ENCODE measurements around the gene PRPH. TPM values are rescaled to one million over a fixed set of nuclear protein-coding genes. Genes with fewer than 3 reads are reported as not detected.
A peak's percentile ranks its signal among the peaks of the same experiment; 100 is the strongest.
"Not testable (repeated sequence)": the region's sequence is repeated elsewhere in the genome, so short reads cannot be mapped to it uniquely, and the experiment has no call there.

PRPH gene
- total RNA-seq, 1 donor from 2014 or later: not detected

GRCh38 chr12:49282302-49282701, 12.6 kb upstream of the PRPH start:
- TF ChIP-seq CTCF (IDR thresholded peaks at IDR 0.05): no peak
- peaks cover 2% of the 10 kb centered on the region for H3K36me3 Mint-ChIP-seq (ENCODE audit: low read depth)
- peaks cover 10% of the 10 kb centered on the region for H3K27me3 Mint-ChIP-seq (ENCODE audit: low read depth)
- H3K4me3 Mint-ChIP-seq (ENCODE audit: unreplicated experiment): no peak overlapping the region
- peaks cover 3% of the 10 kb centered on the region for H3K9me3 Mint-ChIP-seq (ENCODE audit: low read depth)
- DNase-seq (ENCODE audit: low spot score): no peak
- no peak overlapping the region for H3K27ac Mint-ChIP-seq (ENCODE audit: unreplicated experiment)
- H3K4me1 Mint-ChIP-seq (ENCODE audit: low read depth): peaks cover 12% of the 10 kb centered on the region

GRCh38 chr12:49282740-49283375, 12.1 kb upstream of the PRPH start:
- not testable (repeated sequence) for H3K4me3 Mint-ChIP-seq (ENCODE audit: unreplicated experiment); H3K27ac Mint-ChIP-seq (ENCODE audit: unreplicated experiment); H3K9me3 Mint-ChIP-seq (ENCODE audit: low read depth); DNase-seq (ENCODE audit: low spot score); H3K36me3 Mint-ChIP-seq (ENCODE audit: low read depth)
- H3K27me3 Mint-ChIP-seq (ENCODE audit: low read depth): peaks cover 11% of the 10 kb centered on the region
- peaks cover 11% of the 10 kb centered on the region for H3K4me1 Mint-ChIP-seq (ENCODE audit: low read depth)

GRCh38 chr12:49283541-49284429, 11.2 kb upstream of the PRPH start:
- Mint-ChIP-seq H3K27me3 (ENCODE audit: low read depth) (peaks cover 13% of the 10 kb centered on the region), H3K4me1 (ENCODE audit: low read depth) (peaks cover 13% of the 10 kb centered on the region), H3K27ac (ENCODE audit: unreplicated experiment) (no peak overlapping the region), H3K9me3 (ENCODE audit: low read depth) (peaks cover 3% of the 10 kb centered on the region), H3K36me3 (ENCODE audit: low read depth) (peaks cover 2% of the 10 kb centered on the region), H3K4me3 (ENCODE audit: unreplicated experiment) (no peak overlapping the region)
- peak; percentile 33 for TF ChIP-seq CTCF (IDR thresholded peaks at IDR 0.05)
- DNase-seq (ENCODE audit: low spot score): no peak

- Mint-ChIP-seq H3K27ac (ENCODE audit: unreplicated experiment) (no peak overlapping the region), H3K27me3 (ENCODE audit: low read depth) (peaks cover 13% of the 10 kb centered on the region), H3K9me3 (ENCODE audit: low read depth) (peaks cover 3% of the 10 kb centered on the region), H3K4me1 (ENCODE audit: low read depth) (peaks cover 9% of the 10 kb centered on the region), H3K36me3 (ENCODE audit: low read depth) (peaks cover 2% of the 10 kb centered on the region), H3K4me3 (ENCODE audit: unreplicated experiment) (no peak overlapping the region)
- DNase-seq (ENCODE audit: low spot score): no peak
- no peak for TF ChIP-seq CTCF (IDR thresholded peaks at IDR 0.05)
Measured at GRCh38 chr12:49284672-49285071, 10.3 kb upstream of the PRPH start.

- no peak for TF ChIP-seq CTCF (IDR thresholded peaks at IDR 0.05)
- DNase-seq (ENCODE audit: low spot score): peak; percentile 27
- Mint-ChIP-seq H3K9me3 (ENCODE audit: low read depth) (peaks cover 3% of the 10 kb centered on the region), H3K4me3 (ENCODE audit: unreplicated experiment) (no peak overlapping the region), H3K27ac (ENCODE audit: unreplicated experiment) (no peak overlapping the region), H3K4me1 (ENCODE audit: low read depth) (peaks cover 3% of the 10 kb centered on the region), H3K27me3 (ENCODE audit: low read depth) (peaks cover 15% of the 10 kb centered on the region), H3K36me3 (ENCODE audit: low read depth) (peaks cover 2% of the 10 kb centered on the region)
Measured at GRCh38 chr12:49287876-49288275, 7.1 kb upstream of the PRPH start.
